H1 (cell line): ENCODE data around the gene TRHDE. TPM values are rescaled to one million over a fixed set of nuclear protein-coding genes. Genes with fewer than 3 reads are reported as not detected.

Experiments used
- EGR1 ChIP-seq: IDR thresholded peaks from 2 replicates; pipeline ENCODE4 v1.6.1; 2011; ENCODE audit warnings: low read depth, low read length, borderline replicate concordance
- EP300 ChIP-seq, 2 experiments: IDR thresholded peaks; 1 replicate in 1 of 2; 2 replicates in 1 of 2; pipeline ENCODE4 v1.6.1; 2011 to 2012; ENCODE audit warnings: low read depth in 2 of 2, low read length in 2 of 2, mild to moderate bottlenecking in 2 of 2, borderline replicate concordance in 1 of 2, inconsistent platforms in 1 of 2, moderate library complexity in 1 of 2
- HDAC2 ChIP-seq, 2 experiments: fragments of 300-600 bp in 1 of 2; sonication (generic) in 1 of 2; IDR thresholded peaks; 2 replicates each; pipeline ENCODE4 v1.6.1; 2011 to 2012; ENCODE audit warnings: low read depth in 2 of 2, low read length in 2 of 2, mild to moderate bottlenecking in 2 of 2, moderate library complexity in 2 of 2, borderline replicate concordance in 1 of 2, inconsistent platforms in 1 of 2
- JUN ChIP-seq: IDR thresholded peaks from 2 replicates; pipeline ENCODE4 v1.6.1; 2011; ENCODE audit warnings: low read depth, mild to moderate bottlenecking, improper control_type of control experiment, low read length
- POLR2A ChIP-seq, 2 experiments: IDR thresholded peaks; 1 replicate in 1 of 2; 2 replicates in 1 of 2; pipeline ENCODE4 v1.6.1; 2011; ENCODE audit warnings: low read depth in 2 of 2, low read length in 2 of 2, mild to moderate bottlenecking in 2 of 2; ENCODE audit errors: control extremely low read depth in 1 of 2
- POU5F1 ChIP-seq: IDR thresholded peaks from 2 replicates; pipeline ENCODE4 v1.6.1; 2011; ENCODE audit warnings: low read depth, mild to moderate bottlenecking, low read length, moderate library complexity
- RNF2 ChIP-seq: fragments of 200-900, 300-1000 bp; sonication (generic); IDR thresholded peaks from 2 replicates; pipeline ENCODE4 v1.7.1; 2016; ENCODE audit warnings: borderline replicate concordance, low read depth, mild to moderate bottlenecking, antibody characterized with exemption, low read length; ENCODE audit not compliant: poor library complexity, severe bottlenecking; ENCODE audit errors: missing control alignments
- ZNF274 ChIP-seq: IDR thresholded peaks from 2 replicates; pipeline ENCODE4 v1.7.0; 2012; ENCODE audit warnings: low read length, borderline replicate concordance; ENCODE audit errors: extremely low read depth
- polyA plus RNA-seq, 7 experiments: library from polyadenylated mRNA; depleted of rRNA in 3 of 7; stranded (reverse) in 5 of 7; unstranded in 2 of 7; fragments of >200 nt in 5 of 7; fragments of 200-250 nt in 2 of 7; gene quantifications; 1 replicate in 5 of 7; 2 replicates in 1 of 7; 4 replicates in 1 of 7; pipeline versions ENCODE4 v1.2.1 to v1.2.3, GENCODE V29; 2011 to 2013; ENCODE audit warnings: missing spikeins in 2 of 7, mixed read lengths in 2 of 7
- total RNA-seq: library from RNA; stranded (reverse); fragmentation: NEBNext Ultra II Directional; extraction: Animal tissue kit (Norgen Biotek cat#: 25700); gene quantifications from 2 replicates; pipeline ENCODE4 v1.2.1, GENCODE V29; 2021

The TRHDE gene
- total and polyA plus RNA-seq, 2 of the 8 experiments (the other 6 are each of a cell fraction or from before 2014, with no cell fraction given) = 1.3 to 5.0 TPM

GRCh38 chr12:72491426-72491825, 219.3 kb downstream of the TRHDE start (continued):
- TF ChIP-seq HDAC2 (IDR thresholded peaks at IDR 0.05; ENCODE audit: borderline replicate concordance in 1 of 2, low read depth in 2 of 2, low read length in 2 of 2) (no peak), EGR1 (no peak), JUN (no peak), ZNF274 (no peak), POLR2A (IDR thresholded peaks at IDR 0.05; ENCODE audit: control extremely low read depth in 1 of 2, low read depth in 2 of 2, low read length in 2 of 2) (no peak), EP300 (IDR thresholded peaks at IDR 0.05; ENCODE audit: borderline replicate concordance in 1 of 2, low read depth in 2 of 2, low read length in 2 of 2) (no peak), RNF2 (no peak), POU5F1 (no peak)
